Esophagus muscularis mucosa (tissue), 4 donors: ENCODE measurements around the gene TEX53.

Experiments
- CTCF ChIP-seq, 3 experiments: fragments of 200-600 bp in 2 of 3; fragments of 450-650 bp in 1 of 3; sonication (generic) in 2 of 3; IDR thresholded peaks; one replicate each; pipeline ENCODE4 v1.5.1; 2017 to 2019; ENCODE audit warnings: antibody characterized with exemption in 3 of 3, mild to moderate bottlenecking in 2 of 3, moderate library complexity in 1 of 3
- EP300 ChIP-seq: sonication (generic); formaldehyde crosslinking; IDR thresholded peaks from one replicate; pipeline ENCODE4 v1.6.1; 2017; ENCODE audit warnings: antibody characterized with exemption
- POLR2A ChIP-seq: fragments of 450-650 bp; IDR thresholded peaks from one replicate; pipeline ENCODE4 v1.6.1; 2017; ENCODE audit warnings: antibody characterized with exemption, moderate library complexity, mild to moderate bottlenecking, low read depth
- POLR2AphosphoS5 ChIP-seq, 2 donors: sonication (generic); formaldehyde crosslinking; IDR thresholded peaks; one replicate each; pipeline ENCODE4 v1.6.1; 2017; ENCODE audit warnings: antibody characterized with exemption in 2 of 2

GRCh38 chr9:114634387-114634786, 23.2 kb downstream of the TEX53 start:
- no peak for TF ChIP-seq POLR2AphosphoS5 (IDR thresholded peaks at IDR 0.05)
- TF ChIP-seq CTCF (IDR thresholded peaks at IDR 0.05), result no peak
- no peak for TF ChIP-seq EP300
- no peak for TF ChIP-seq POLR2A
